Measurements from ENCODE around the gene BDKRB1. TPM values are rescaled to one million over a fixed set of nuclear protein-coding genes. Genes with fewer than 3 reads are reported as not detected.

The BDKRB1 gene
- total and polyA plus RNA-seq, 2 donors (not counting 1 experiment from before 2014, with no cell fraction given) = 5.4 to 22.5 TPM

GRCh38 chr14:96208739-96209138 is 47.3 kb upstream of the BDKRB1 start:
- Histone ChIP-seq H3K9ac (ENCODE audit: insufficient read depth, low read length) (no peak overlapping the region), H3K27me3 (ENCODE audit: control insufficient read depth, insufficient read depth, low read length) (no peaks in the 10 kb centered on the region), H2AFZ (ENCODE audit: low read length) (no peak overlapping the region), H3K4me2 (ENCODE audit: extremely low read depth, insufficient read depth, low read length) (no peak overlapping the region), H3K4me3 (replicated peaks in 1 of 4; ENCODE audit: control extremely low read depth in 1 of 4, insufficient read depth in 1 of 4, low read depth in 3 of 4, low read length in 4 of 4) (peak overlapping the region in 1 of 4 experiments; percentile 81), H3K4me1 (ENCODE audit: control insufficient read depth, extremely low read depth, insufficient read depth, low read length) (peaks cover 7% of the 10 kb centered on the region), H3K79me2 (ENCODE audit: control insufficient read depth, insufficient read depth, low read length) (peaks cover 3% of the 10 kb centered on the region), H3K9me3 (ENCODE audit: control insufficient read depth, insufficient read depth, low read depth, low read length) (no peaks in the 10 kb centered on the region), H4K20me1 (ENCODE audit: control insufficient read depth, extremely low read depth, insufficient read depth, low read length) (no peaks in the 10 kb centered on the region), H3K27ac (ENCODE audit: insufficient read depth, low read length) (no peak overlapping the region), H3K36me3 (ENCODE audit: control insufficient read depth, insufficient read depth, low read length) (no peaks in the 10 kb centered on the region)
- TF ChIP-seq CTCF (conservative IDR thresholded peaks at IDR 0.05 in 1 of 2, IDR thresholded peaks at IDR 0.05 in 1 of 2; ENCODE audit: low read depth in 1 of 2, low read length in 2 of 2) (no peak), EZH2 (IDR thresholded peaks at IDR 0.05; ENCODE audit: low read length, missing control alignments) (no peak)
- no peak for DNase-seq (ENCODE audit: low read depth in 2 of 2)

GRCh38 chr14:96212140-96212539 is 43.9 kb upstream of the BDKRB1 start:
- no peak overlapping the region for H3K27ac ChIP-seq (ENCODE audit: insufficient read depth, low read length)
- TF ChIP-seq EZH2 (IDR thresholded peaks at IDR 0.05; ENCODE audit: low read length, missing control alignments) (no peak), CTCF (conservative IDR thresholded peaks at IDR 0.05 in 1 of 2, IDR thresholded peaks at IDR 0.05 in 1 of 2; ENCODE audit: low read depth in 1 of 2, low read length in 2 of 2) (no peak)
- no peaks in the 10 kb centered on the region for H4K20me1 ChIP-seq (ENCODE audit: control insufficient read depth, extremely low read depth, insufficient read depth, low read length)
- H3K4me1 ChIP-seq (ENCODE audit: control insufficient read depth, extremely low read depth, insufficient read depth, low read length) = no peaks in the 10 kb centered on the region
- no peaks in the 10 kb centered on the region for H3K36me3 ChIP-seq (ENCODE audit: control insufficient read depth, insufficient read depth, low read length)
- H3K9ac ChIP-seq (ENCODE audit: insufficient read depth, low read length) = no peak overlapping the region
- no peak overlapping the region for H2AFZ ChIP-seq (ENCODE audit: low read length)
- H3K79me2 ChIP-seq (ENCODE audit: control insufficient read depth, insufficient read depth, low read length) = no peaks in the 10 kb centered on the region
- no peaks in the 10 kb centered on the region for H3K9me3 ChIP-seq (ENCODE audit: control insufficient read depth, insufficient read depth, low read depth, low read length)
- no peaks in the 10 kb centered on the region for H3K27me3 ChIP-seq (ENCODE audit: control insufficient read depth, insufficient read depth, low read length)
- no peak overlapping the region for H3K4me2 ChIP-seq (ENCODE audit: extremely low read depth, insufficient read depth, low read length)
- DNase-seq (ENCODE audit: low read depth in 2 of 2) = peak in 1 of 2 donors; percentile 49
- H3K4me3 ChIP-seq (replicated peaks in 1 of 4; ENCODE audit: control extremely low read depth in 1 of 4, insufficient read depth in 1 of 4, low read depth in 3 of 4, low read length in 4 of 4) = no peak overlapping the region

- Histone ChIP-seq H3K79me2 (ENCODE audit: control insufficient read depth, insufficient read depth, low read length) (no peaks in the 10 kb centered on the region), H4K20me1 (ENCODE audit: control insufficient read depth, extremely low read depth, insufficient read depth, low read length) (no peaks in the 10 kb centered on the region), H3K9ac (ENCODE audit: insufficient read depth, low read length) (no peak overlapping the region), H3K4me1 (ENCODE audit: control insufficient read depth, extremely low read depth, insufficient read depth, low read length) (no peaks in the 10 kb centered on the region), H2AFZ (ENCODE audit: low read length) (no peak overlapping the region), H3K4me3 (replicated peaks in 1 of 4; ENCODE audit: control extremely low read depth in 1 of 4, insufficient read depth in 1 of 4, low read depth in 3 of 4, low read length in 4 of 4) (no peak overlapping the region), H3K4me2 (ENCODE audit: extremely low read depth, insufficient read depth, low read length) (no peak overlapping the region), H3K27me3 (ENCODE audit: control insufficient read depth, insufficient read depth, low read length) (no peaks in the 10 kb centered on the region), H3K27ac (ENCODE audit: insufficient read depth, low read length) (no peak overlapping the region), H3K9me3 (ENCODE audit: control insufficient read depth, insufficient read depth, low read depth, low read length) (no peaks in the 10 kb centered on the region), H3K36me3 (ENCODE audit: control insufficient read depth, insufficient read depth, low read length) (no peaks in the 10 kb centered on the region)
- no peak for TF ChIP-seq CTCF (conservative IDR thresholded peaks at IDR 0.05 in 1 of 2, IDR thresholded peaks at IDR 0.05 in 1 of 2; ENCODE audit: low read depth in 1 of 2, low read length in 2 of 2)
- TF ChIP-seq EZH2 (IDR thresholded peaks at IDR 0.05; ENCODE audit: low read length, missing control alignments) = no peak
- no peak for DNase-seq (ENCODE audit: low read depth in 2 of 2)
These were observed 43.1 kb upstream of the BDKRB1 start for GRCh38 chr14:96212896-96213295.

Measured in fibroblast of lung (primary cell).